ENCODE results near the gene STOM. TPM values are rescaled to one million over a fixed set of nuclear protein-coding genes. Genes with fewer than 3 reads are reported as not detected.

STOM gene
- total and polyA plus RNA-seq, 2 of the 8 experiments (the other 6 are each of a cell fraction or from before 2014, with no cell fraction given), result 25.2 to 60.4 TPM

DNA sequence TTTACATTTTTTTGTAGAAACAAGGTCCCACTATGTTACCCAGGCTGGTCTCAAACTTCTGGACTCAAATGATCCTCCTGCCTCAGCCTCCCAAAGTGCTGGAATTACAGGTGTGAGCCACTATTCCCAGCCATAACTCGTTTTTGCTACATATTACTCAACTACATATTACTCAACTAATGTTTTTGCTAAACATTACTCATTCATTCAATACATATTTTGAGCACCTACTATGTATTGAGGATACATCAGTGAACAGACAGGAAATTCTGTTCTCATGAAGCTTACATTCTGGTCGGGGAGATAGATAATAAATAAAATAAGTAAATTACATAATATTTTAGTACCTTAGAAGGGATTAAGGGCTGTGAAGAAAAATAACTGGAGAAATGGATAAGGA, 34.9 kb upstream of the STOM start:
- Histone ChIP-seq H3K27ac (ENCODE audit: low read depth, low read length) (no peak overlapping the region), H4K5ac (ENCODE audit: insufficient read length, low read depth, low read length) (no peak overlapping the region), H4K20me1 (replicated peaks in 1 of 2; ENCODE audit: control insufficient read depth in 1 of 2, insufficient read depth in 2 of 2, low read length in 2 of 2) (no peaks in the 10 kb centered on the region), H3K4me3 (ENCODE audit: extremely low read depth in 1 of 4, insufficient read depth in 2 of 4, low read depth in 3 of 4, low read length in 4 of 4) (no peak overlapping the region), H3K4ac (replicated peaks; ENCODE audit: insufficient read length, low read depth, low read length) (no peak overlapping the region), H3K9me3 (ENCODE audit: insufficient read depth in 2 of 2, low read depth in 1 of 2, low read length in 1 of 2) (peaks cover 0 to 3% of the 10 kb centered on the region in 2 experiments; a peak in 1 of 4 replicates), H3K79me1 (ENCODE audit: low read depth, low read length) (no peaks in the 10 kb centered on the region), H3K23me2 (ENCODE audit: low read depth, low read length) (no peaks in the 10 kb centered on the region), H3K36me3 (ENCODE audit: control insufficient read depth in 2 of 4, insufficient read depth in 4 of 4, low read length in 3 of 4) (no peaks in the 10 kb centered on the region), H3K4me2 (ENCODE audit: insufficient read depth in 1 of 2, low read depth in 2 of 2, low read length in 2 of 2) (no peak overlapping the region), H2AK5ac (ENCODE audit: low read depth, low read length) (no peak overlapping the region), H2BK20ac (ENCODE audit: low read length) (no peak overlapping the region), H3K18ac (ENCODE audit: extremely low read depth, low read length) (no peak overlapping the region), H3K23ac (ENCODE audit: insufficient read length) (no peak overlapping the region), H3K9ac (replicated peaks in 1 of 4; ENCODE audit: extremely low read depth in 1 of 4, low read depth in 3 of 4, low read length in 3 of 4) (no peak overlapping the region), H2BK12ac (ENCODE audit: low read depth, low read length) (no peak overlapping the region), H2BK15ac (ENCODE audit: low read length) (no peak overlapping the region), H2BK5ac (ENCODE audit: low read depth, low read length) (no peak overlapping the region), H3K79me2 (ENCODE audit: control insufficient read depth in 1 of 2, insufficient read depth in 2 of 2, low read length in 2 of 2) (no peaks in the 10 kb centered on the region), H3K56ac (replicated peaks; ENCODE audit: insufficient read length, low read depth, low read length) (no peak overlapping the region), H4K8ac (ENCODE audit: extremely low read depth, insufficient read depth, low read length) (no peak overlapping the region), H4K91ac (replicated peaks; ENCODE audit: insufficient read length, low read length) (no peak overlapping the region), H3K4me1 (replicated peaks in 1 of 4; ENCODE audit: control insufficient read depth in 3 of 4, insufficient read depth in 4 of 4, low read length in 3 of 4) (peaks cover 0 to 3% (median 1%) of the 10 kb centered on the region in 4 experiments; a peak in 1 of 7 replicates), H2BK120ac (replicated peaks; ENCODE audit: low read depth, low read length) (no peak overlapping the region), H3K27me3 (replicated peaks in 1 of 4; ENCODE audit: control insufficient read depth in 3 of 4, extremely low read depth in 1 of 4, insufficient read depth in 3 of 4, low read length in 3 of 4) (no peaks in the 10 kb centered on the region), H3K14ac (ENCODE audit: insufficient read length) (no peak overlapping the region), H2AFZ (ENCODE audit: low read length) (no peak overlapping the region)
- ChIA-PET CTCF (ENCODE audit: partially characterized antibody) (interaction anchor here (0.7 to 7.9 kb wide), 5 partner anchors 14 to 581 kb away, joined by 3 to 197 read pairs (median 3); no protein-coding TSS in a partner anchor), POLR2A (ENCODE audit: partially characterized antibody) (no interaction called here)
- FAIRE-seq, result no peak
- WGBS, 2 experiments (ENCODE audit: extremely low coverage in 1 of 2, insufficient coverage in 1 of 2, insufficient read length in 1 of 2, insufficient replicate concordance in 2 of 2, low coverage in 1 of 2, low lambda C conversion rate in 2 of 2, missing lambda C conversion rate in 1 of 2), result 68% methylated on average over 2 of the region's 2 CpGs; no CpG with 5 or more reads in 1 of the 2 experiments
- TF ChIP-seq CHD2 (IDR thresholded peaks at IDR 0.05; ENCODE audit: low read length) (no peak), NRF1 (IDR thresholded peaks at IDR 0.05; ENCODE audit: low read depth, low read length) (no peak), SIRT6 (IDR thresholded peaks at IDR 0.05; ENCODE audit: low read length) (no peak), TEAD4 (IDR thresholded peaks at IDR 0.05; ENCODE audit: low read depth, low read length) (no peak), RXRA (IDR thresholded peaks at IDR 0.05; ENCODE audit: insufficient read depth, low read depth, low read length) (no peak), CREB1 (IDR thresholded peaks at IDR 0.05) (no peak), BCL11A (IDR thresholded peaks at IDR 0.05; ENCODE audit: low read depth in 2 of 2, low read length in 2 of 2) (no peak), ZNF274 (IDR thresholded peaks at IDR 0.05; ENCODE audit: borderline replicate concordance, extremely low read depth, low read length) (no peak), KDM1A (IDR thresholded peaks at IDR 0.05; ENCODE audit: borderline replicate concordance, low read length) (no peak), FOSL1 (IDR thresholded peaks at IDR 0.05; ENCODE audit: insufficient read depth, low read depth, low read length) (no peak), JUND (IDR thresholded peaks at IDR 0.05; ENCODE audit: low read length) (no peak)
- no peak for DNase-seq (ENCODE audit: low read depth in 1 of 2, low spot score in 2 of 2)
